ENCODE data around the gene POLR2C. TPM values are rescaled to one million over a fixed set of nuclear protein-coding genes. Genes with fewer than 3 reads are reported as not detected.

Gene POLR2C
- total RNA-seq, 2 experiments from 2014 or later, result 52.3 to 101 TPM

DNA sequence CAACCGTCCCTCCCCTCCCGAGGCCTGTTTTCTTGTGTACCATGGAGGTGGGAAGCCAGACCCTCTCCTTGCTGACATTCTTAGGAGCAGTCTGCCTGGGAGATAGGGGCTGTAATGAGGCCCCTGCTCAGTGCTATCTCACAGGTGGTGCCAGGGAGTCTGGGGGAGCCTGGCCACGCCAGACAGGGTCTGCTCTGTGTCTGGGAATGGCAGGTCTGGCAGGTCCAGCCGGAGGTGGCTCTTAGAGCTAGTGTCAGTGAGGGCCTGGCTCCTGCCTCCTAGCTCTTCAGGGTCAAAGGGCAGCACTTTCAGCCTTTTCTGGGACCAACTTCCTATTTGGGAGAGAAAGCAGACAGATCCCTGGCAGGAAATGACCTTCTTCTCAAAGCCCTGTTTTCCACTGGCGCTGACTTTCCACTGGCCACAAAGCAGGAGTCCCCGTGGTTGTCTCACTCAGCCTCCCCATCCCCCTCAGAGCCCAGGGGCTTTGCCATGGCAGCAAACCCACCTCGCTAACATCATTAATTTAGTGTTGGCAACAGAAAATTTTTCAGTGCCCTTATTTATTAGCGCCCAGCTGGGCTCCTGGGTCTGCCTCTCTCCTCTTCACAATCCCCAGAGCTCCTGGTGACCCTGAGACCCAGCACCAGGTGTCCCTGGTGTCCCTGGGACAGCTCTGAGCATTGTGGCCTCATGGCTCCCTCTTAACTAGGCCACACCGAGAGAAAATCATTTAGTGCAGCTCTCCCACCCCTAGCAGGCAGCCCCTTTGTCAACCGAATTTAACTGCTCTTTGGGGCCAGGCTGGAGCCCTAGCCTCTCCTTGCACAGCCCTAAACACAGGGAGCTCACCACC lies 47.8 kb downstream of the POLR2C start:
- no peaks in the 10 kb centered on the region for H3K9me2 ChIP-seq (ENCODE audit: insufficient read depth, low read length)
- ChIA-PET POLR2A (no interaction called here), CTCF (ENCODE audit: unreplicated experiment) (no interaction called here)
- H3K36me3 ChIP-seq (ENCODE audit: insufficient read depth, low read length), result no peaks in the 10 kb centered on the region
- TF ChIP-seq, protein P1, sequence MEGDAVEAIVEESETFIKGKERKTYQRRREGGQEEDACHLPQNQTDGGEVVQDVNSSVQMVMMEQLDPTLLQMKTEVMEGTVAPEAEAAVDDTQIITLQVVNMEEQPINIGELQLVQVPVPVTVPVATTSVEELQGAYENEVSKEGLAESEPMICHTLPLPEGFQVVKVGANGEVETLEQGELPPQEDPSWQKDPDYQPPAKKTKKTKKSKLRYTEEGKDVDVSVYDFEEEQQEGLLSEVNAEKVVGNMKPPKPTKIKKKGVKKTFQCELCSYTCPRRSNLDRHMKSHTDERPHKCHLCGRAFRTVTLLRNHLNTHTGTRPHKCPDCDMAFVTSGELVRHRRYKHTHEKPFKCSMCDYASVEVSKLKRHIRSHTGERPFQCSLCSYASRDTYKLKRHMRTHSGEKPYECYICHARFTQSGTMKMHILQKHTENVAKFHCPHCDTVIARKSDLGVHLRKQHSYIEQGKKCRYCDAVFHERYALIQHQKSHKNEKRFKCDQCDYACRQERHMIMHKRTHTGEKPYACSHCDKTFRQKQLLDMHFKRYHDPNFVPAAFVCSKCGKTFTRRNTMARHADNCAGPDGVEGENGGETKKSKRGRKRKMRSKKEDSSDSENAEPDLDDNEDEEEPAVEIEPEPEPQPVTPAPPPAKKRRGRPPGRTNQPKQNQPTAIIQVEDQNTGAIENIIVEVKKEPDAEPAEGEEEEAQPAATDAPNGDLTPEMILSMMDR (conservative IDR thresholded peaks at IDR 0.05; ENCODE audit: low read length), result no peak
- TF ChIP-seq EZH2phosphoT487 (IDR thresholded peaks at IDR 0.05; ENCODE audit: borderline replicate concordance, low read depth, low read length), result no peak
- no peak overlapping the region for H3K27ac ChIP-seq (ENCODE audit: low read depth, low read length, poor library complexity, severe bottlenecking)
- H3K9me3 ChIP-seq (ENCODE audit: low read length), result no peaks in the 10 kb centered on the region
- H3K79me2 ChIP-seq (ENCODE audit: insufficient read depth, low read depth, low read length), result no peaks in the 10 kb centered on the region
- no peaks in the 10 kb centered on the region for H4K20me1 ChIP-seq (ENCODE audit: insufficient read depth, low read length)
- H2AFZ ChIP-seq (ENCODE audit: low read length), result no peak overlapping the region
- DNase-seq (ENCODE audit: low spot score), result no peak
- H3K4me2 ChIP-seq (ENCODE audit: low read length), result no peak overlapping the region
- BruUV-seq (replicated peaks), result no TSS peak
- intact Hi-C loops (cut with micrococcal nuclease; ENCODE audit: unreplicated experiment), result no loop called here
- no peak overlapping the region for H3K4me3 ChIP-seq (ENCODE audit: low read depth, low read length, poor library complexity, severe bottlenecking)
- H3K4me1 ChIP-seq (ENCODE audit: insufficient read depth, low read length, poor library complexity, severe bottlenecking), result no peaks in the 10 kb centered on the region

DNA sequence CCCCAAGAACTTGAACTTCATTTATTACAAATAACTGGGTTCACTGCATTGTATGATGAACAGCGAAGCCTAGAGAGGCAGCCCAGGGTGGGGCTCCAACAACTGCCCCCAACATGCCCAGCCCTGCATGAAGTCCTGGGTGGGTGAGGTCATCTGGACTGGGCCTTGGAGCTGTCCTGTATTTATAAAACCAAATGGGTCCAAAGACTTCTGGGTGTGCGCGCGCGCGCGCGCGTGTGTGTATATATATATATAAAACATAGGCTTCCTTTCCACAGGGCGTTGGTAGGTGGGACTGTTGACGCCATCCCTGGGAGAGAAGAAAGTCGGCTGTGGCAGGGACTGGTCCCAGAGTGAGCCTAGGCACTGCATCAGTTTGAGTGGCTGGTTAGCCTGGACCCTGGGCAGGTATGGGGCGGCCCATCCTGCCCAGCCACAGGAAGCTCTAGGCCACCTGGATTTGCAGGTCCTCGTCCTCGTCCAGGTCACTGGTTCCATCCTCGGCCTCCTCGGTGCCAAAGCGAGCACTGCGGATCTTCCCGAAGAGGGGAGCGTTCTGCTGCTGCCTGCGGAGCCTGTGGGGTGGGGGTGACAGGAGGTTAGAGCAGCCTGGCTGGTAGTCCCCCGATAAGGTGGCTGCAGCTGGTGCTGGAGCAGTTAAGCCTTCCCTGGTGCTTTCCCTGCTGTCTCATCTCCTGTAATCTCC lies 50.0 kb downstream of the POLR2C start:
- ChIA-PET POLR2A (interaction anchor here (0.7 kb wide), 1 partner anchor 106 kb away, joined by 4 read pairs; no protein-coding TSS in a partner anchor), CTCF (ENCODE audit: unreplicated experiment) (interaction anchor here (1.2 kb wide), 1 partner anchor 93 kb away, joined by 3 read pairs; no protein-coding TSS in a partner anchor)
- H3K4me2 ChIP-seq (ENCODE audit: low read length), result no peak overlapping the region
- no peak overlapping the region for H2AFZ ChIP-seq (ENCODE audit: low read length)
- no peaks in the 10 kb centered on the region for H3K79me2 ChIP-seq (ENCODE audit: insufficient read depth, low read depth, low read length)
- no peak for TF ChIP-seq EZH2phosphoT487 (IDR thresholded peaks at IDR 0.05; ENCODE audit: borderline replicate concordance, low read depth, low read length)
- TF ChIP-seq, protein P1 (conservative IDR thresholded peaks at IDR 0.05; ENCODE audit: low read length), result no peak
- no peak overlapping the region for H3K27ac ChIP-seq (ENCODE audit: low read depth, low read length, poor library complexity, severe bottlenecking)
- BruUV-seq (replicated peaks), result no TSS peak
- H3K4me3 ChIP-seq (ENCODE audit: low read depth, low read length, poor library complexity, severe bottlenecking), result no peak overlapping the region
- no peaks in the 10 kb centered on the region for H3K9me2 ChIP-seq (ENCODE audit: insufficient read depth, low read length)
- H3K4me1 ChIP-seq (ENCODE audit: insufficient read depth, low read length, poor library complexity, severe bottlenecking), result no peaks in the 10 kb centered on the region
- no peaks in the 10 kb centered on the region for H4K20me1 ChIP-seq (ENCODE audit: insufficient read depth, low read length)
- no peaks in the 10 kb centered on the region for H3K36me3 ChIP-seq (ENCODE audit: insufficient read depth, low read length)
- DNase-seq (ENCODE audit: low spot score), result no peak
- intact Hi-C loops (cut with micrococcal nuclease; ENCODE audit: unreplicated experiment), result no loop called here
- no peaks in the 10 kb centered on the region for H3K9me3 ChIP-seq (ENCODE audit: low read length)

All from OCI-LY7 (cell line).